ENCODE data around the gene CEBPE.
A peak's percentile ranks its signal among the peaks of the same experiment; 100 is the strongest.

The CEBPE gene

DNA sequence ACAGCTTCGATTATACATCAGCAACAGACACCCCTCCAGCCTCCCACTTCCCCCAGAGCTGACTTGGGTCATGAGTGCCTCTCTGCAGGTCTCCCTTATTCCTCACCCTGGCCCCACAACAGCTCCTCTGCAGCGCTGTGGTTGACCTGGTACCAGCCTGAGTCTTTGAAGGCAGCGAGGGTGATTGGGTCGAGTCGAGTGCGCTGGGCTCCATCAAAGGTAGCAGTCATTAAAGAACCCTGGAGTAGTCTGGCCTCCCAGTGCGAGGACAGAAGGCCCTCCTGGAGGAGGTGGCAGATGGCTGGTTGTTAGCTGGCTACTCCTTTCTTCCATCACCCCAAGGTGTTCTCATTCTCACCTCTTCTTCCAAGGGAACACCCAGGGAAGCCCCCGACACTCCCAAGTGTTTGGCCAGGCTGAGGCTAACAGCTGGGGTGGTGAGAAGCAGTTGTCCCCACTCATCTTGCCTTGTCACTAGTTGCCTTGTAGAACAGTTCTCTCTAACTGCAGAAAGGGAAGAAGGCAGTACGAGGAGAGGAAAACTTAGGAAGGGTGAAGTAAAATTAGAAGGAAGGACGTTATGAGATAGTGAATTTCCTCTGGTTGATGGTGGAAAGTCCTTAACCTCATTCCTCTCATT is 16.9 kb downstream of the CEBPE start:
- no peak for DNase-seq (ENCODE audit: low read depth)

GRCh38 chr14:23101213-23101970 is 17.7 kb downstream of the CEBPE start:
- no peak for DNase-seq (ENCODE audit: low read depth)

- DNase-seq (ENCODE audit: low read depth), result no peak
Observed at GRCh38 chr14:23099212-23099861, 19.7 kb downstream of the CEBPE start.

DNA sequence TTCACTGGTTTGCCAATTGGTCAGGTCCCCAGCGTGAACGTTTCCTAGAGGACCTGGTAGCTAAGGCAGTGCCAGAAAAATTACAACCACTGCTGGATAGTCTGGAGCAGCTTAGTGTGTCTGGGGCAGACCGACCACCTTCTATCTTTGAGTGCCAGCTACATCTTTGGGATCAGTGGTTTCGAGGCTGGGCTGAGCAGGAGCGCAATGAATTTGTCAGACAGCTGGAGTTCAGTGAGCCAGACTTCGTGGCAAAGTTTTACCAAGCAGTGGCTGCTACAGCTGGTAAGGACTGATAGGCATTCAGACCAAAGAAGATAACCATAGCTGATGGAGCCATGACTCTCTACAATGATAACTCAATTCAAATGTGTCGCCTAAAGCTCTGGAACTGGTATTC is 21.3 kb downstream of the CEBPE start:
- no peak for DNase-seq (ENCODE audit: low read depth)

- peak; percentile 99 for DNase-seq (ENCODE audit: low read depth)
Observed at GRCh38 chr14:23095196-23096108, 23.6 kb downstream of the CEBPE start, which contains the start of gene C14orf119. Gene C14orf119 (plus strand): TSS chr14:23095505. CDS start chr14:23097659, 2,154 bp downstream.

DNA sequence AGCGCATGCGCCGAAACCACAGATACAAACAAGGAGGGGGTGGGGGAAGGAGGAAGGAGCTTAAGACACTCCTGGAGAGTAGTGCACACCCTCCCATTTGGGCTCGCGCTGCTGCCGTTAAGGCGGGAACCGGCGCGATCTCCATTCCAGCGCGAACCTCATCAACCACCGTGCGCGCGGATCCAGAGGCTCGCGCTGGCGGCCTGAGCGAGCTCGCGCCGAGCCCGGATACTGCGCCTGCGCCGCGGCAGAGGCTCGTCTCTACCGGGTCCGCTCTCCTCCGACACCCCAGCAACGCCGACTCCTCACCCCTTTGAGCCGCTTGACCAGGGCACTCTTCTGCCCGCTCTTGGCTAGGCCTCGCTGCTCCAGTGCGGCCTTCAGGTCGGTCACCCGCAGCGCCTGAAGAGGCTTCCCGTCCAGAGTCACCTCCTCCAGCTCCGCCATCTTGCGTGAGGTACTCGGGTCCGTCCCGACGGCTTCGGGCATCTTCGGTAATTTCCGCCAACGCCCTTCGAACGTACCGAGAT is 24.3 kb downstream of the CEBPE start, which contains the start of gene ACIN1:
TSS of gene ACIN1 (minus strand) at position 471 of the 530 bp plus-strand sequence. CDS start at position 447, 24 bp downstream.
- DNase-seq (ENCODE audit: low read depth), result peak; percentile 60

DNA sequence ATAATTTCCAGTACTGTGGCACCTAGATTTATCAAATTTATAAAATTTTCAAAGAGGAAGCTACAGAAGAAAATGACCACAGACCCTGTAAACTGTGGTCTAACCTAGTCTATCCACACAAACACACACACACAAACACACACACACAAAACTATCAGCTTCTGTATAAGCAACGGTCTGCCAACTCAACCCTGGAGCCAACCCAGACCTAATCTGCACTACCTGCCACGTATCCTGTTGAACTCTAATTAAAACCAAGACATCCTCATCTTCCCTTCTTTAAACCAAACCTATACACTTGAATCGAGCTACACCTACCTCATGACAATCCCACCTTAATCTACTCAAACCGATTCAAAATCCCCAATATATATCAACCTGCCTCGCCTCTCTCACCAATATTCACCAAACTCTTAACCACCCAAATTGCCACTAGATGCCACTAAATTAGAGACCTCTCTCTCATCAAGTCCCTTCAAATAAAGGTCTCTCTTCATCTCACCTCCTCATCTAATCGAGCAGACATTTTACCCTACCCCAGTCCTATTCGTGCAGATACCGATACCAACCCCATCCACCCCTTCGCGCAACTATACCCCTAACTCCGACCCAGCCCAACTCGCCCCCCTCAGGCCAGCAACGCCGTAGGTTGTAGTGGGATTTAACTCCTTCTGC is 24.9 kb downstream of the CEBPE start:
- no peak for DNase-seq (ENCODE audit: low read depth)

DNA sequence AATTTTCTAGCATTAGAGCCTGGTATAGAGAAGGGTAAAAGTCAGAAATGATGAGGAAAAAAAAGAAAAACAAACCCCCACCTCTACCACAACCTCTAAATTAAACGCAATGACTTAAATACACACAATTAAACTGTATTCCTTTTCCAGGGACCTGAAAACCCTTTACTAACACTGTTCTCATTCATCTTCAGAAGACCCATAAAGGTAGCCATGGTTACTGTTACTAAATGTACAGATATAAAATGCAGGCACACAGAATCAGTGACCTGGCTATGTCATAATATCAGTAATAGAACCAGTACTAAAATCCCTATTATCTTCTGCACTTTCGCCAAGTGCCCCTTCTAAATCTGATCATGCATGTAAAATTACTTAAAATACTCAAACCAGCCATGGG is 25.5 kb downstream of the CEBPE start:
- DNase-seq (ENCODE audit: low read depth), result no peak

DNA sequence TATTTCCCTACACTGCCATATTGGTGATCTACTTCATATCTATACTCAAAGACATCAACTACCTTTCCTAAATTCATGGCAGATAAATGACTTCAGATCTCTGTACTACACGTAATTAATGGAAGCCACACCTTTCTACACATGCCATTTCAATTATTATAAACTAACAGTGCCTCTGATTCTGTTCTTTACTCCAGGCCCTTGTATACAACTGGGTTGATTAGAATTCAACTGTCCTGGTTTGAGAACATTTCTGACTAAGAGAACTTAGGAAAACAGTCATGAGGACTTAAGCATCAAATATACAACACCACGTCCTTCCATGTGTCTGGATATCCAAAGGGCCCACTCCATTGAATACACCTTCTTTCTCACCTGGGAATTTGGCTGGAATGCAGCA is 26.0 kb downstream of the CEBPE start:
- no peak for DNase-seq (ENCODE audit: low read depth)

- DNase-seq (ENCODE audit: low read depth), result no peak
Observed at GRCh38 chr14:23091294-23092225, 27.5 kb downstream of the CEBPE start.

DNA sequence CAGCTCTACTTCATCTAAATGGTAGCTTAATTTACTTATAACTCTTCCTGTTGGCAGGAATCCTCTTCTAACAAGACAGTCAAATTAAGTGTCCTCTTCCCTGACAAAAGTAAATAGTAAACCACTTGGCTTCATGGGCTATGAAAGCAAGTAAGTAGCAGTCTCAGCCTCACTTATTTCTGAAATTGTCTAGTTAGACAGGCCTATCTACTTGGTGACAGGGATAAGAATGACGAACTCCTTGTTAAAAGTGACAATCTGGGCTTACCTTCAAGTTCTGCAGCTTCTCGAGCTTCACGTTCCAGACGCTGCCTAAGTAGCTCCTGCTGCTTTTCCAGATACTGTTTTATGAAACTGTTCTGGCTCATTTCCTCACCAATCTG is 28.8 kb downstream of the CEBPE start:
- DNase-seq (ENCODE audit: low read depth), result no peak

DNA sequence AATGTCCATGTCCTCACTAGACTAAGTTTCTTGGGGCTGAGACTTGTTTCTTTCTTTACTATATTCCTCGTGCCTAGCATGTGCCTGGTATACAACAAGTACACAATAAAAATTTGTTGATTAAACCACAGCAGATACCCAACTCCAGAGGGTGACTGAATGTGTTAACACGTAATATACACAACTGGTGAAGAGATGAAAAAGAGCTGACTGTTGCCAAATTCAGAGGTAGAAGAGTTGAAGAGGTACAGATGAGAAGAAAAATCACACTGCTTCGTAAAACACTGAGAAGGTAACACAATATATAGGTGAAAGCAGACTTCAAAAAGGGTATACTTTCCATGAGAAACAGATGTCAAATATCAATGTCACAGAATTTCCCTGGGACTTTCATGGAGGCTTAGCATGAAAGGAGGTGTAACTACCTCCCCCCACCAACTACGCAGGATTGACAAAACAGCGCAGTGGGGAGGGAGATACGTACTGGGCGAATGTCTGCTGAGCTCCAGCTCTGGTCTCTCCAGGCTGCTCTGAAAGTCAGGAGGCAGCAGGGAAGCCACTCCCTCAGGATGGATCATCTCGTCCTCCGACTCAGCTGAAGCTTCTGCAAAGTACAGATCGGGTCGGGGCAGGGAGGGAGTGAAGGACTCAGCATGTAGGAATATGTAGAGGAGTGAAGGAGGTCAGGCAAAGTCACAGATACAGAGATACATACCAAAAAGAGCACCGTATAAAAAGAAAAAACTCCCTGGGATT is 29.4 kb downstream of the CEBPE start:
- DNase-seq (ENCODE audit: low read depth), result no peak

DNA sequence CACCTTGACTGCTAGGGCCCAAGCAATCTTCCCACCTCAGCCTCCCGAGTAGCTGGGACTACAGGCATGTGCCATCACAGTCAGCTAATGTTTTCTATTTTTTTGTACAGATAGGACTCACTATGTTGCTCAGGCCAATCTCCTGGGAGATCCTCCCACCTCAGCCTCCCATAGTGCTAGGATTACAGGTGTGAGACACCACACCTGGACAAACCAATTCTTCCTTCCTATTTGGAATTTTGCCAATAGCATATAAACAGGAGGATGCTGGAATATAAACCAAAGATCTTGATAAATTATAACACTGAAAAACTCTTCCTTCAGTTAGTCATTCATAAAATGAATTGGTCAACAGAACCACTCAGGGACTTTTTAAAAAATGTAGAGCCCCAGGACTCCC is 32.5 kb downstream of the CEBPE start:
- DNase-seq (ENCODE audit: low read depth), result no peak

GRCh38 chr14:23085458-23085857 is 33.6 kb downstream of the CEBPE start:
- DNase-seq (ENCODE audit: low read depth), result no peak

DNA sequence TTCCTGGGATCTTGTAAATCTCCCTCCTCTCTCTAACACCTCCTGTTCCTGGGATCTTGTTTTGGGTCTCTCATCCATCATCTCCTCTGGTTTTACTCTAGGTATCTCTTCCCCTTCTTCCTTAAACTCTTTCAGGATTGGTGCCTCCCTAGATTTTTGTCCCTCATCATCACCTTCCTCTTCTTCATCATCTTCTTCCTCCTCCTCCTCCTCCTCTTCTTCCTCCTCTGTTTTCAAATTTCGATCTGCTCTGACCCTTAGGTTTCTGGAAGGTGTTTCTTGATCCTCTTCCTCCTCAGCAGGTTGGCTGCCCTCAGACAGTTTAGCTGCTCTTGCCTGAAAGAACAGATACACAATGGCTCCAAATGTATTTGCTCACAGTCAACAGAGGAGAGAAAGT is 38.6 kb downstream of the CEBPE start:
- no peak for DNase-seq (ENCODE audit: low read depth)

GRCh38 chr14:23079716-23080115 is 39.3 kb downstream of the CEBPE start:
- no peak for DNase-seq (ENCODE audit: low read depth)

DNA sequence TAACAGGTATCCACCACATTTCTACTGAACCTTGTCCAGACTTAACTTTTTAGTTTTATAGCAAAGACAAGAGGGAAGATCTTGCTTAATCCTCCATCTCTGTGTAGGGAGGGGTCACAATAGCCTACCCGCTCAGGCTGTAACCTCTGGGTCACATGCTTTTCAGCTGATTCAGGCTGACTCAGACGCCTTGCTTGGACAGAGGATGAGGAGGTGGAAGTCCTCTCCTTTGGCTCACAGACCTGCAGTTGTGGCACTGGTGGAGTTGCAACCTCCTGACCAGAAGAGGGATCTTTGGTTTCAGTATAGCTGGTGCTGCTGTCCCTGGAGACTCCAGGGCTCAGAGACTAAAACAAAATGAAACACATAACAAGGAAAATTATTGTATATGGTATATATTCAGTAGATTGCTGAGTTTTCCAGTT is 40.4 kb downstream of the CEBPE start:
- DNase-seq (ENCODE audit: low read depth), result peak; percentile 94

GRCh38 chr14:23077962-23078361 is 41.1 kb downstream of the CEBPE start:
- DNase-seq (ENCODE audit: low read depth), result no peak

DNA sequence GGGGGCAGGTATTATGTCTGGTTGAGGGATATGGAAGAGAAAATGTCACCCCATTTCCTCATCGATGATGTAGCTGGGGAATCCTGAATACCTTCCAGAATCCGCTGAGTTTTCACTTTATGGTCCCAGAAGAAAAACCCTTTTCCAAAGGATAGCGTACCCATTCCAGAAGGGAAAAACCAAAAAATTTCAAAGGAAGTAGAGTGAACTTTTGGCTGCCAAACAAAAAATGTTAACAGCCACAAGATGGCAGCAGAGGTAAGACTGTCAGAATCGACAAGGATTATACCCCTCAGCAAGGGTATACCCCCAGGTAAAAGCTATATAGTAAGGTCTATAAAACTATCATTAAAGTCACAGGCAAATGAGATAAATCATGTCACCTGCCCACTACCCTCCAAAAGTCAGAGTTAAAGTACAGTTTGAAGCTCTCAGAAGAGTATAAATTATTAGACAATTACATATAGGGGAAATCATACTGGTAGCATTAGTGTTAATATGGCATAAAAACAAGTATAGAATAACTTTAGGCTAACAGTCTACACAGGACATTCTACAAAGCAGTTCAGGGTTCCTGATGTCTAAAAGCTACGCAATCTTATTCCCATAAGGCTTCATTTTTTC is 42.2 kb downstream of the CEBPE start:
- no peak for DNase-seq (ENCODE audit: low read depth)

Data from HS-5 (cell line).